Measurements from ENCODE around the gene FAM3B.

The FAM3B gene

DNA sequence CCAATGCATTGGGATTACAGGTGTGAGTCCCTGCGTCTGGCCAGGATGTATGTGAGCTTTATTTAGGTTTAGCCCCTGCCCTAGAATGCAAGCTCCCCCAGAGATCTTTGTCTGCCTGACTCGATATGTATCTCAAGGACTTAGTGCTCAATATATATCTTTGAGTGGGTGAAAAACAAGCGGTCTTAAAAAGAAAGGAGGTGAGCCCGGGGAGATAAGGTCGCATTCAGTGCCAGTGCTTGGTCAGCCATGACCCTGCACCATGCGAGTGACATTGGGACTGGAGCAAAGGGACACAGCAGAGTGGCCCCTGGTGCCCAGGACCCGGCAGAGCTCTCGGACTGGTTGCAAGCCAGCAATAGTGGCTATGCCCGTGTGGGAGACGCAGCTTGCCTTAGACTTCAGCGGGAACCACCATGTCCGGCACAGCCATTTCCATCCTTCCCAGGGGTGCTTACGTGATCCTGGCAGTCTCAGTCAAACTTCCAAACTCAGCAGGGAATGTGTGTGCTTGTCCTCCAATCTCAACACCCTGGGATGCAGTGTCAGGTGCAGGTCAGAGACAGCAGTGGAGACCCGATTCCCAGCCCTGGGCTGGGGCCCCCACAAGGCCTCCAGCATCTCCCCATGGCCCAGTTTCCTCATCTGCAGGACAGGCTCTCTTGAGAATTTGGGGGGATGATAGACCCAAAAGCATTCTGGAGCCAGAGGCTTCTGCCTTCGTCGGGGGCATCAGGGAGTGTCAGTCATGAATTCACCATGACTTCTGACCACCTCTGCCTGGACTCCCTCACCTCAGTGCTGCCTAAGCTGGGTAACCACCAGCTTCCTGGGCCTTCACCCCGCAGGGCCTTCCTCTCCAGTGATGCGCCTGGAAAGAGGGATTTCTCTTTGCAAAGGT, 47.0 kb downstream of the FAM3B start:
- H3K4me3 ChIP-seq (ENCODE audit: low read depth, low read length), result no peak overlapping the region

DNA sequence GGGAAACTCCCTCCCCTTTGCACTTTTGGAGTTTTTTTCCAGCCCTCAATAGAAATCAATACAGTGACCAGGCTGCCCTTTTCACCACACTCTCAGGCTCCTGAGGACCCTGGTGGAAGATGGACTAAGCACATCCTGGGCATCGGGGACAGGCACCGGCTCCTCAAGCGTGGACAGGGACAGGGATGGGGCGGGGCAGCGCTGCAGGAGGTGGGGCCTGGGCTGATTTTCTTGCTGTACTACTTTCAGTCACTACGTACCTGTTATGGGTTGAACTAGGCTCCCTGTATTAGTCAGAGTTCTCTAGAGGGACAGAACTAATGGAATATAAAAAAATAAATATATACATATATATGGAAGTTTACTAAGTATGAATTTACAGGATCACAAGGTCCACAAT, 47.7 kb downstream of the FAM3B start:
- Histone ChIP-seq H3K9ac (ENCODE audit: low read depth, low read length) (no peak overlapping the region), H3K4me3 (ENCODE audit: low read depth, low read length) (no peak overlapping the region), H3K4me1 (ENCODE audit: control insufficient read depth, insufficient read depth, low read length) (peaks cover 6% of the 10 kb centered on the region), H3K27me3 (ENCODE audit: control insufficient read depth, insufficient read depth, low read length) (no peaks in the 10 kb centered on the region), H3K27ac (ENCODE audit: low read depth, low read length) (no peak overlapping the region), H3K9me3 (ENCODE audit: control insufficient read depth, insufficient read depth, low read length) (no peaks in the 10 kb centered on the region), H3K36me3 (ENCODE audit: control insufficient read depth, insufficient read depth, low read length) (no peaks in the 10 kb centered on the region)

More for the DNA sequence above, 47.0 kb downstream of the FAM3B start:
- Histone ChIP-seq H3K4me1 (ENCODE audit: control insufficient read depth, insufficient read depth, low read length) (no peaks in the 10 kb centered on the region; the same call in 1 of the 2 replicates), H3K9ac (ENCODE audit: low read depth, low read length) (no peak overlapping the region), H3K27me3 (ENCODE audit: control insufficient read depth, insufficient read depth, low read length) (no peaks in the 10 kb centered on the region), H3K9me3 (ENCODE audit: control insufficient read depth, insufficient read depth, low read length) (no peaks in the 10 kb centered on the region), H3K27ac (ENCODE audit: low read depth, low read length) (no peak overlapping the region), H3K36me3 (ENCODE audit: control insufficient read depth, insufficient read depth, low read length) (no peaks in the 10 kb centered on the region)

DNA sequence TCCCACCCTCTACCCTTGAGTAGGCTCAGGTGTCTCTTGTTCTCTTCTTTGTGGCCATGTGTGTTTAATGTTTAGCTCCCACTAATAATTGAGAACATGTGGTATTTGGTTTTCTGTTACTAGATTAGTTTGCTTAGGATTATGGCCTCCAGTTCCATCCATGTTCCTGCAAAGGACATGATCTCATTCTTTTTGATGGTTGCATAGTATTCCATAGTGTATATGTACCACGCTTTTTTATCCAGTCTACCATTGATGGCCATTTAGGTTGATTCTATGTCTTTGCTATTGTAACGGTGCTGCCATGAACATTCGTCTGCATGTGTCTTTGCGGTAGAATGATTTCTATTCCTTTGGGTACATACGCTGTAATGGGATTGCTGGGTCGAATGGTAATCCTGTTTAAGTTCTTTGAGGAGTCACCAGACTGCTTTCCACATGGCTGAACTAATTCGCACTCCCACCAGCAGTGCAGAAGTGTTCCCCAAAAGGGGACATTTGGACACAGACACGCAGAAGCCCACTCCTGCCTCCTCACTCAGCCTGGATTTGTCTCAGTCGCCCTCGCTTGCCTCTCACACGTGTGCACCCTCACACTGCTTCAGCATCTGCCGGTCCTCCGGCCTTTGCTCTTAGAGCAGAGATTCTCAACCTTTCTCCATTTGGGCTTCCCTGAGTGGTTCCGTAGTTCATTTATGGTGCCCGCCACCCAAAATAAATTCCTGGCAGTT, 48.9 kb downstream of the FAM3B start:
- no peaks in the 10 kb centered on the region for H3K36me3 ChIP-seq (ENCODE audit: control insufficient read depth, insufficient read depth, low read length)
- peaks cover 7% of the 10 kb centered on the region for H3K4me1 ChIP-seq (ENCODE audit: control insufficient read depth, insufficient read depth, low read length)
- no peak overlapping the region for H3K27ac ChIP-seq (ENCODE audit: low read depth, low read length)

DNA sequence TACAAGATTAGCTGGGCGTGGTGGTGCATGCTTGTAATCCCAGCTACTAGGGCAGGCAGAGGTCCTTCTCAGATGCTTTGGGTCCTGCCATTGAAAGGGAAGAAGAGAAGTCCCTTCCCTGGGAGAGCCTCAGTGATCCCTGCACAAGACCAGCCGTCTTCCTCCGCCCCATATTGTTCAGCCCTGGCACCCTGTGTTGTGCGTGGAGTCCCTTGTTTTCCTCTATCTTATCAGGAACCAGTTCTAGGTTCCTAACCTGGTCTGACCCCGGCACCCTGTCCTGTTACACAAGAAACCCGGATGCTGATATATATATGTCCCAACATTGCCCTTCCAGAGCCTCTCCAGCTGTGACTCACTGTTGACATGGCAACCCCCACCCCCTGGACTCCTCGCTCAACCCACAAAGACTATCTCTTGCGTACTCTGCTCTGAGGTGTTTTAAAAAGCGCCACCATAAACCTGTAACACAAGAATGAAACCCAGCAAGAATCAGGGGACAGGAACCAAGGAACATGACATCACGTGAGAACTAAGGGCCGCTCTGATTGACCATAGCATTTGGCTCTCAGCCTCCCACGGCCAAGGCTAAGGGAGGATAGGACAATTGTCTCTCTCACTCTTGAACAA, 50.0 kb downstream of the FAM3B start:
- peaks cover 7% of the 10 kb centered on the region for H3K4me1 ChIP-seq (ENCODE audit: control insufficient read depth, insufficient read depth, low read length)
- H3K9ac ChIP-seq (ENCODE audit: low read depth, low read length), result no peak overlapping the region
- H3K27ac ChIP-seq (ENCODE audit: low read depth, low read length), result no peak overlapping the region

More for the DNA sequence above, 48.9 kb downstream of the FAM3B start:
- no peak overlapping the region for H3K9ac ChIP-seq (ENCODE audit: low read depth, low read length)
- H3K9me3 ChIP-seq (ENCODE audit: control insufficient read depth, insufficient read depth, low read length), result no peaks in the 10 kb centered on the region
- H3K4me3 ChIP-seq (ENCODE audit: low read depth, low read length), result no peak overlapping the region
- H3K27me3 ChIP-seq (ENCODE audit: control insufficient read depth, insufficient read depth, low read length), result no peaks in the 10 kb centered on the region

DNA sequence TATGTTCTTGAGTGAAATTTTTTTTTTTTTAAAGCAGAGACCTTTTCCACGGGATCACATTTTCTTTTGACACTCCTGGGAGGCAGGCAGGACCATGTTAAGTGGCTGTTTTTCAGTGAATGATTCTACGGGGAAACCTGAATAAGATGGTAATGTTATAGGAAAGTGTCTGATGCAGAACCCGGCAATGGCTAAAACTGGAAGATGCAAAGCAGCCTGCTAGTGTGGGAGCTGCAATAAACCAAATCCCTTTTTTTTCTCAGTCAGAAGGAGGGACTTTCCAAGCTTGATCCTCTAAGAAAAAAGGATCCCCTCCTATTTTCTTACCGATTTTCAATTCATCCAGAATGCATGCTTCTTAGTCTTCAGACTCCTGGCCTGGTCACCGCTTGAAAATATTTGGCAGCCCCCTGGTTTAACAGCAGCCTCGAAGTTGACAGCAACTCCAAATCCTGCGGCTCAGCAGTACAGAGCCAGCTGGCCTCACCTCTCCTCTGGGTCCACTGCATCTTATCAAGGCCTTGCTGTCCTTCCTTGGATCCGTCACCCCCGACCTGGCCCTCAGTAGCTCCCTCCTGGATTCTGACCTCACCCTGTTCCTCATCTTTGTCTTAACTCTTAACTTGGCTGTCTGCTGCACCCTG, 50.8 kb downstream of the FAM3B start:
- Histone ChIP-seq H3K27ac (ENCODE audit: low read depth, low read length) (no peak overlapping the region), H3K9me3 (ENCODE audit: control insufficient read depth, insufficient read depth, low read length) (no peaks in the 10 kb centered on the region), H3K4me3 (ENCODE audit: low read depth, low read length) (no peak overlapping the region), H3K4me1 (ENCODE audit: control insufficient read depth, insufficient read depth, low read length) (peaks cover 7% of the 10 kb centered on the region), H3K9ac (ENCODE audit: low read depth, low read length) (no peak overlapping the region), H3K36me3 (ENCODE audit: control insufficient read depth, insufficient read depth, low read length) (no peaks in the 10 kb centered on the region), H3K27me3 (ENCODE audit: control insufficient read depth, insufficient read depth, low read length) (no peaks in the 10 kb centered on the region)

More for the DNA sequence above, 50.0 kb downstream of the FAM3B start:
- Histone ChIP-seq H3K36me3 (ENCODE audit: control insufficient read depth, insufficient read depth, low read length) (no peaks in the 10 kb centered on the region), H3K9me3 (ENCODE audit: control insufficient read depth, insufficient read depth, low read length) (no peaks in the 10 kb centered on the region), H3K27me3 (ENCODE audit: control insufficient read depth, insufficient read depth, low read length) (no peaks in the 10 kb centered on the region), H3K4me3 (ENCODE audit: low read depth, low read length) (no peak overlapping the region)

DNA sequence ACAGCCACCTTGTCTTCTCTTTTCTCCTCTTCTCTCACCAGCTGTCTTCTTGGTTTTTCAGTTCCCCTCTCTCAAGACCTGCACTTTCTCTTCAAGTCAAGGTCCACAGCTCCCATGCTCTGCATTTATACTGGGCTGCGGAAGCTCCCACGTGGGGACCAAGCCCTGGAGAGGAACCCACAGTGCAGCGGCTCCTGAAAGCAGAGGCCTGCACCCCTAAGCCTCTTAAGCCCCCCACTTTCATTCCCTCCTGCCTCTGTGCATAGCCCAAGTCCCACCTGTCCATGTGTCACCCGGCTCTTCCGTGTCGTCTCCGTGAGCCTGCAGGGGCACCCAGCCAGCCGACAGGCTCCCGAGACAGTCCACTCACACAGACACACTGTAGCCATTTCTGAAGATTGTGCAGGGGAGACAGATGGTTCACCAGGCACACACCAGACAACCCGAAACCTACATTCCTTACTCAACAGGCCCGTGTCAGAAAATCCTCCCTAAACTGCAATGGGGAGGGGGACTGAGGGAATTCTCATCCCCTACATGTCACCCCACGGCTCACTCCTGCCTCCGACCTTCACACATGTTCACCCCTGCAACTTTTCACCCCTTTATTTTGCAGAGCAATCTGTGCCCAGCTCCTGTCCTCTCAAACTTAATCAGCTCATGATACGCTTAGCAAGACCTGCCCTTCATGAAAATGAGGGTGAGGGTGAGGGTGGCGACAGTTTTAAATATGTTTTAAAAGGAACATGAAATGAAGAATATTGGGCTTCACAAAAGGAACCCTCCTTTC, 51.5 kb downstream of the FAM3B start:
- Histone ChIP-seq H3K36me3 (ENCODE audit: control insufficient read depth, insufficient read depth, low read length) (no peaks in the 10 kb centered on the region), H3K27me3 (ENCODE audit: control insufficient read depth, insufficient read depth, low read length) (no peaks in the 10 kb centered on the region), H3K9ac (ENCODE audit: low read depth, low read length) (no peak overlapping the region), H3K27ac (ENCODE audit: low read depth, low read length) (no peak overlapping the region), H3K4me3 (ENCODE audit: low read depth, low read length) (no peak overlapping the region), H3K4me1 (ENCODE audit: control insufficient read depth, insufficient read depth, low read length) (peaks cover 7% of the 10 kb centered on the region), H3K9me3 (ENCODE audit: control insufficient read depth, insufficient read depth, low read length) (no peaks in the 10 kb centered on the region)

DNA sequence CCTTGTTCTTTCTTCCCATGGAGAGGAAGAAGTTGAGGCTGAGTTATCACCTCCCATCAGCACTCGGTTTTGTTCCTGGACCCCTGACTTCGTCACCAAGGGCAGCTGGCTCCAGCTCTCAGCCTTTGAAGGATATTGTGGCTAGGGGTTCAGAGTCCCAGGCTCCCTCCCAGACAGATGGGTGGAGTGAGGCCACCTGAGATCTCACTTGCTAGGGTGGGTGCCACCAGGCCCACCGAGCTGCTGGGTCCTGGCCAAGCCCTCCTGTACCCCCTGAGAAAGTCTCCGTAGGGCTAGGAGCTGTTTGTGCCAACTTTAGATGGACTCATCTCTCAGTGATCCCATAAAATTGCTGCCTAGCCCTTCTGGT, 52.1 kb downstream of the FAM3B start:
- Histone ChIP-seq H3K36me3 (ENCODE audit: control insufficient read depth, insufficient read depth, low read length) (no peaks in the 10 kb centered on the region), H3K4me1 (ENCODE audit: control insufficient read depth, insufficient read depth, low read length) (peaks cover 7% of the 10 kb centered on the region), H3K9ac (ENCODE audit: low read depth, low read length) (no peak overlapping the region), H3K9me3 (ENCODE audit: control insufficient read depth, insufficient read depth, low read length) (no peaks in the 10 kb centered on the region), H3K4me3 (ENCODE audit: low read depth, low read length) (peak overlapping the region; percentile 56; the same call in 1 of the 2 replicates), H3K27ac (ENCODE audit: low read depth, low read length) (no peak overlapping the region), H3K27me3 (ENCODE audit: control insufficient read depth, insufficient read depth, low read length) (no peaks in the 10 kb centered on the region)

DNA sequence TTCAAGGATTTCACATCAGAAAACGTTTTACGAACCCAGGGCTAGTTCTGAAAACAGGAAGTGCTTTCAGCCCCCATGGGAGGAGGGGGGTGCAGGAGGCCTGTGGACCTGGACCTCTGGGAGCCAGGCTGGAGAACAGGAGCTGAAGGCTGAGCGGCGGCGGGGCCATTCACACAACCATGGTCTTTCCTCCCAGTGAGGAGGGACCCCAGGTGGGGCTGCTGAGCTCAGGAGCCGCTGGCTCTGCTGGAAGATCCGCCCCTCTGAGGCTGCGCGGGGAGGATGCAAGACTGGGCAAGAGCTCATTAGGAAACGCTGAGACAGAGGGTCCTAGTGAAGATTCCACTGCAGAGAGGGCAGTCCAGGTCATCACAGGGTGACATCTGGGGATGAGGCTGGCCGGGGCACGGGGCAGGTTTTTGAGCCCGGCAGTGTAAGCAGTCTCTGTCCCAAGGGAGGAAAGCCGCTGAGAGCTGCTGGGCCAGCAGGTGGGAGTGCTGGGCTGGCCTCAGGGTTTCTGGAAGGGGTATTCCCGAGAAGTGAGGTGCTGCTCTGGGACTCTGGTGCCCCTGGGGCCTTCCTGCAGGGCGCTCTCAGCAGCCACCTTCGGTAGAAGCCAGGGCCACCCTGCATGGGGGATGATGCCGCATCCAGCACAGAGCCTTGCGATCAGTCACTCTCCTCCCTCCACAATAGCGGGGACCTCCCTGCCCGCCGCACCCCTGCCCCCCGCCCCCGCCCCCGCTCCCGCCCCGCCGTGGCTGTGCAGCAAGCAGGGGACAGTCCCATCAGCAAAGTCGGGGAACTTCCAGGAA, 52.7 kb downstream of the FAM3B start:
- Histone ChIP-seq H3K27me3 (ENCODE audit: control insufficient read depth, insufficient read depth, low read length) (no peaks in the 10 kb centered on the region), H3K36me3 (ENCODE audit: control insufficient read depth, insufficient read depth, low read length) (no peaks in the 10 kb centered on the region), H3K9me3 (ENCODE audit: control insufficient read depth, insufficient read depth, low read length) (no peaks in the 10 kb centered on the region), H3K9ac (ENCODE audit: low read depth, low read length) (no peak overlapping the region), H3K4me1 (ENCODE audit: control insufficient read depth, insufficient read depth, low read length) (peaks cover 7% of the 10 kb centered on the region), H3K27ac (ENCODE audit: low read depth, low read length) (no peak overlapping the region), H3K4me3 (ENCODE audit: low read depth, low read length) (peak overlapping the region; percentile 56)

DNA sequence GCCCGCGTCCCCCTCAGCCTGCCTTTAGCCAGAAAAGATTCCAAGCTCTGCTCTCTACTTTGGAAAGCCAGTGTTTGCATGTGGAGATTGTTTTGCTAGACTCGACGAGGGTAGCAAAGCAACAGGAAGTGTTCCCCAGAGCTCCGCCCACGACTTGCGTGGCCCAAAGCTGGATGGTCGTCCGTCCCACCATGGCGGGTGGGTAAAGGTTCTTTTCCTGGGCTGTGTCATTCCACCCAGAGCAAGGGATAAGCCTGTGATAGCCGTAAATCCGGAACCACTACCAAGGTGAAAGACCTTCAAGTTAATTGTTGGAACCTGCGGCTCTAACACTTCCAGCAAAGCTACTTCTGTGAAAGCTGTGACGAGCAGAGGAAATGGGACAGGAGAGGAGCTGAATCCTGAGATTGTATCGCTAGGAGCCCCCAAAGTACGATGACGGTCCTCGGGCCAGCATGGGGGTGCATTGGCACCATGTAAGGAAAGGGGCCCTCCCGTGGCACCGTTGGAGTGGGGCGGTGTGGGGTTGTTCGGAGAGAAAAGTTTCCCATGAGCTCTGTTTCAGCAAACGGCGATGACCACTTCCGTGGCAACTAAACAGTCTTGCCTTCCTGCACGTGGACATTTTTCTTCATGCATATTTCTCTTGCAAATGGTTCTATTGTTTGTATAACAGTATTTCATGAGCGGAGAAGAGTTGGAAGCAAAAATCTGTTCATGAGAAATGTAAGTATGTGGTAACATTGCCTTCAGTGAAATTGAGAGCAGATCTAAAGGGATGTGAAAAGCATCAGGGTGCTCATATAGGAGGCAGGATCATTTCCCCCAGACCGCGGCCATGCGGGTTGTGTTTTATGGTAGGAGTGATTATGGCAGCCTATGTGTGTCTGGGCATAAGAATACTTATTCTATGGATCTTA, 53.6 kb downstream of the FAM3B start:
- Histone ChIP-seq H3K27me3 (ENCODE audit: control insufficient read depth, insufficient read depth, low read length) (no peaks in the 10 kb centered on the region), H3K9me3 (ENCODE audit: control insufficient read depth, insufficient read depth, low read length) (no peaks in the 10 kb centered on the region), H3K27ac (ENCODE audit: low read depth, low read length) (no peak overlapping the region), H3K4me3 (ENCODE audit: low read depth, low read length) (peak overlapping the region; percentile 56), H3K36me3 (ENCODE audit: control insufficient read depth, insufficient read depth, low read length) (no peaks in the 10 kb centered on the region), H3K4me1 (ENCODE audit: control insufficient read depth, insufficient read depth, low read length) (peaks cover 7% of the 10 kb centered on the region), H3K9ac (ENCODE audit: low read depth, low read length) (no peak overlapping the region)
